ENCODE data around the gene CLCA4.

The CLCA4 gene

DNA sequence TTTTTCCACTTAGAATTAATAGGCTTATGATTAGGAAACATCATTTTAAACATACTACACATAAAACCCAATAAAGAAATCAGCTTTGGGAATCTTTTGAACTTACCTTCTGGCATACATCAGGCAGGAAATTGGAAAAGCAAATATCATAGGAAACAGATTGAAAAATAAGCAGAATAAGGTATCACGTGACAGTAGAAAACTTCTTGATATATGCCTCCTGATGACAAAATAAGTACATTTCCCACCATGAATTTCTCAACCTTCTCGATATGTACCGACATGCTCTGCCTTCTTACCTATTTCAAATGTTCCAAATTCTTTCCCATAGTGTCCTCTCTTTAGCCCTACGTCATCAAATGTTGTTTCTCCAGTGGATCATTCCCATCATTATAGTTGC, 72.4 kb downstream of the CLCA4 start:
- Histone ChIP-seq H3K27ac (no peak overlapping the region), H3K36me3 (no peaks in the 10 kb centered on the region), H3K4me3 (no peak overlapping the region), H3K4me2 (no peak overlapping the region), H3K27me3 (no peaks in the 10 kb centered on the region), H3K4me1 (peaks cover 9 to 16% (median 13%) of the 10 kb centered on the region in 10 experiments; a peak in 17 of 20 replicates), H3K9me3 (replicated peaks in 1 of 11) (peaks cover 6 to 55% (median 15%) of the 10 kb centered on the region in 11 experiments), H4K20me1 (no peaks in the 10 kb centered on the region), H3K9ac (no peak overlapping the region)
- TF ChIP-seq Cebpa-rat (IDR thresholded peaks at IDR 0.05), result no peak

DNA sequence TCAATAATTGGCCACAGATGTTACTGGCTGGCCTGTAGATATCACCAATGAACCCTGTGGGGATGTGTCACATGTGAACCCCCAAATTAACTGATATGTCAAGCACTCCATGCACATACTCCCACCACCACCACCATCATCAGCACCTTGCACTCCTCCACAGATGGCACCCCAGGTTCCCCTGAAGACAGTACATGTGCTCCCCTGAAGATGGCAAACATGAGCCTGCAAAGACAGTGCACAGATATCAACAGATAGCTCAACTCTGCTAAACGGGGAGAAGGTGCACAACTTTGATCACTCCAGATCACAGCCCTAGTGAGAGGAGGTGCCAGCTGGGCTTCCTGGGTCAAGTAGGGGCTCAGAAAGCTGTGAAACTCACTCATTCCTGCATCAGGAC, 74.4 kb downstream of the CLCA4 start:
- Histone ChIP-seq H3K27me3 (no peaks in the 10 kb centered on the region), H3K4me1 (peaks cover 9 to 13% (median 11%) of the 10 kb centered on the region in 10 experiments; a peak in 17 of 20 replicates), H3K36me3 (no peaks in the 10 kb centered on the region), H3K4me3 (no peak overlapping the region), H4K20me1 (no peaks in the 10 kb centered on the region), H3K27ac (no peak overlapping the region), H3K9me3 (replicated peaks in 1 of 11) (peaks cover 0 to 53% (median 13%) of the 10 kb centered on the region in 11 experiments; a peak in 16 of 22 replicates), H3K4me2 (no peak overlapping the region), H3K9ac (no peak overlapping the region)
- TF ChIP-seq Cebpa-rat (IDR thresholded peaks at IDR 0.05), result no peak
